GM18511 (cell line): ENCODE data around the gene MPZL2.

Experiments used
- ATAC-seq: cut with Tn5 transposase; IDR thresholded peaks from one replicate; pipeline ENCODE4 v1.9.1; 2021; ENCODE audit warnings: mild to moderate bottlenecking, moderate library complexity; ENCODE audit not compliant: unreplicated experiment

The MPZL2 gene

GRCh38 chr11:118283756-118284350, 19.8 kb upstream of the MPZL2 start:
- no peak for ATAC-seq

DNA sequence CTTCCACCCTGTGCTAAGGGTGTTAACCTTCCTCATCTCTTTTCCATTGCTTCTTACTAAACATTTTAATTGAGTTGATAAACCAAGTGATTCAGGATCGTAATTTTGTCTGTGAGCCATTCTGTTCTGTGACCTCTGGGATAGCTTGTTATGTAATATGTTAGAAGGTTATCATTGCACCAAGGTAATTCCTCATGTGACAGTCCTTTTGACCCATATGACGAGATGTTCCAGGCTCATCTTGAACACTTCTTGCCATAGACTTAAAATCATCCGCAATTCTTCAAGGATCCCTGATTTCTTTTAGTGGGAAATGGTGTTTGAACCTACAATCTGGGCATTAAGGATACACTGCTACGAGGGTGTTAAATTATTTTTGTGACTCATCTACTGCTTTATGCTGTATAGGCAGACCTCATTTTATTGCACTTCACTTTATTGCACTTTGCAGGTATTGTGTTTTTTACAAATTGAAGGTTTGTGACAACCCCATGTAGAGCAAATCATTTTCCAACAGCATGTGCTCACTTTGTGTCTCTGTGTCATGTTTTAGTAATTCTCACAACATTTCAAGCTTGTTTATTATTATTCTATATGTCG, 19.0 kb upstream of the MPZL2 start:
- ATAC-seq: no peak

DNA sequence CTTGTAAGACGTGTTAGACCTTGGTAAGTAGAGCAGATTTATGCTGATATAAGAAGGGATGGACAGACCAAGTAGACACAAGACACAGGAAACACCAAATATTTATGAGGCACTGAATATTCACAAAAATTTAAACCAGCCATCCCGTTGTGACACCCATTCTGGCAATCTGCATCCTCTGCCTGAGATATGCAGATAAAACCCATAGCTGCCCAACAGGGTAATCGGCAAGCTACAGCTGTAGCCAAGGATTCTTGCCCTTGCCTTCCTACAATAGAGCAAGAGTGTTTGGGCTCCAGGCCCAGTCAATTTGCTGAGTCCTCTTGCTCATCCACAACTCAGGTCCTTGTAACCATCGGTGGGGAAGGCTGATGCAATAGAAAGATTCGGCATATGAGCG, 18.5 kb upstream of the MPZL2 start:
- no peak for ATAC-seq

- ATAC-seq: no peak
Measured at GRCh38 chr11:118281284-118281683, 17.2 kb upstream of the MPZL2 start.

DNA sequence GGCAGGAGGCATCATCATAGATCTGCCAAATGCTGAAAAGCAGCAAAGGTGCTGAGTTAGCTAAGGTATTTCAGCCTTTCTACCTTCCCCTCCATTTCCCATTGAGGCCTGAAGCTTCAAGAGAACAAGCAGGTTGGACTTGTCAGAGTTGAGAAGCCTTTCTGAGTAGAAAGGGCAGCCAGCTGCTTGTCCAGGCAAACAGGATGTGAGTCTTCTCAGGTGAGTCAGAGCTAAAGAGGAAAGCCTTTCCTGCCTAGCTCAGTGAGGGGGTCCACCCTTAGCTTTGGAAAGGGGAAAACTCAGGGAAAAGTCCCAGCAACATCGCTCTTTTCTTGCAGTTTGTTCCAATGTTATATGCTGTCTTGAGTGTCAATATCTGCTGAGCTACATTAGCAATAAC, 13.2 kb upstream of the MPZL2 start:
- ATAC-seq: no peak

DNA sequence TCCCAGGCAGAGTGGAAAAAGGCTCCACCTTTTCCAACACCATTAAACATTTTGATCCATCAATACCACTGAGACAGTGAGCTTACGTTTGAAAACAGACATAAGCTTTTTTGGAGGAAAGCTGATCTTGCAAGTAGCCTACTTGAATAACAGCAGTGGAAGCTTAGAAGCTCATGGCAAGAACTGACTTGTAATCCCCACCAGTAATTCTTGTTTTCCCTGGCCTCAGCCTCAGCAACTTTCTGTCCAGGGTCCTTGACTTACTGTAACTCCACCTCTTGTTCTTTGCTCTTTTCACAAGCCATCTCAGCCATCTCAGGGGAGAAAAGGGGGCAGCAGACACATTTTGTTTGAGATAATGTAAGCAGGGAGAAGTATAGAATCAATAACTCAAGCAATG, 12.3 kb upstream of the MPZL2 start:
- no peak for ATAC-seq

DNA sequence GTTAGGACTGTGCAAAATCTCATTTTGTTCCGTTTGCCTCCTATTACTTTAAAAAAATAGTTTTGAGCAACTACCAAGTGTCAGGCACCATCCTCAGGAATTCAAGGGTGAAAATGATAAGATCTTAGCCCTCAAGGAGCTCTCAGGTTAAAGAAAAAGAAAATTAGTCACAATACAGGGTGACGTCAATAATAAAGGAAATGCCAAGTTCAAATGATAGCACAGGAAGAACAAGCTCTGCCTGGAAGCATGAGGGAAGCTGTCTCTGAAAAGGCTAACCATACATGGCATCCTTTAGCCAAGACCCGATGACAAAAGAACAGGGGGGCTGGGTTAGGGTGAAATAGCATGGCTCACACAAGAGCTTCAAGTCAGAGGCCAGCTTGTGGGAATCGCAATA, 11.1 kb upstream of the MPZL2 start:
- no peak for ATAC-seq

DNA sequence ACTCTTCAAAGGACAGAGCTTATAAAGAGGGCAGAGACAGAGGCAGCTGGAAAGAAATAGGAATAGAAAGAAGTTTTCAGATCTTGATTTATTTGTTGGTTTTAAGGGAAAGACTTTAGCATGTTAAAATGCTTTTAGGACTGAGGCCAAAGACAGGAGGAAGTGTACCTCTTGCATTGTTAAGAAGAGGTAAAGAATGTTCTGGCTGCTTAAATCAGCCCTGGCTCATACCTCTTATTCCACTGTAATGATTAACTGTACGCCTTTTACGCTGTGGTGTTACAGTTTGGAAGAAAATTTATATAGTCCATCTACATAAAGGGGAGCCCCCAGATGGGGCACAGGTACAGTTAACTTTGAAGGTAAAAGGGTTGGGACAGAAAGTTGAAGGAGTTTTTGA, 10.1 kb upstream of the MPZL2 start:
- ATAC-seq: no peak

GRCh38 chr11:118272001-118272400, 7.9 kb upstream of the MPZL2 start:
- no peak for ATAC-seq

GRCh38 chr11:118267486-118267885, 3.4 kb upstream of the MPZL2 start:
- no peak for ATAC-seq

DNA sequence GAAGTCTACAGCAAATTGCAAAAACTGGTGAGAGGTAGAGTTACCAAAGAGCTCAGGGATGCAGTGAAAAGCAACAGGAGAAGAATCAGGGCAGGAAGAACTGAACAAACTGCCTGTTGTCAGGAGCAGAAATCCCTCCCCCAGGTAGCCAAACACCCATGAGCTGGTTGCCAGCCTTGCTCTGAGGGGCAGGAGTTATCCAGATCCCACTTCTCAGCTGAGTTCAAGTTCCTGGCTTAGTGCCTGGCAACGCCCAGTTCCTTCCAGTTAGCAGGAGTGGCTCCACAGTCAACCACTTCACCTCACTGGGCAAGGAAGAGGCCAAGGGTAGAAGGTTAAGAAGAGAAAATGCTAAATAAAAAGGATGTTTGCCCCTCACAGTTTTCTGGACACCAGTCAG, 1.9 kb upstream of the MPZL2 start:
- ATAC-seq: no peak

DNA sequence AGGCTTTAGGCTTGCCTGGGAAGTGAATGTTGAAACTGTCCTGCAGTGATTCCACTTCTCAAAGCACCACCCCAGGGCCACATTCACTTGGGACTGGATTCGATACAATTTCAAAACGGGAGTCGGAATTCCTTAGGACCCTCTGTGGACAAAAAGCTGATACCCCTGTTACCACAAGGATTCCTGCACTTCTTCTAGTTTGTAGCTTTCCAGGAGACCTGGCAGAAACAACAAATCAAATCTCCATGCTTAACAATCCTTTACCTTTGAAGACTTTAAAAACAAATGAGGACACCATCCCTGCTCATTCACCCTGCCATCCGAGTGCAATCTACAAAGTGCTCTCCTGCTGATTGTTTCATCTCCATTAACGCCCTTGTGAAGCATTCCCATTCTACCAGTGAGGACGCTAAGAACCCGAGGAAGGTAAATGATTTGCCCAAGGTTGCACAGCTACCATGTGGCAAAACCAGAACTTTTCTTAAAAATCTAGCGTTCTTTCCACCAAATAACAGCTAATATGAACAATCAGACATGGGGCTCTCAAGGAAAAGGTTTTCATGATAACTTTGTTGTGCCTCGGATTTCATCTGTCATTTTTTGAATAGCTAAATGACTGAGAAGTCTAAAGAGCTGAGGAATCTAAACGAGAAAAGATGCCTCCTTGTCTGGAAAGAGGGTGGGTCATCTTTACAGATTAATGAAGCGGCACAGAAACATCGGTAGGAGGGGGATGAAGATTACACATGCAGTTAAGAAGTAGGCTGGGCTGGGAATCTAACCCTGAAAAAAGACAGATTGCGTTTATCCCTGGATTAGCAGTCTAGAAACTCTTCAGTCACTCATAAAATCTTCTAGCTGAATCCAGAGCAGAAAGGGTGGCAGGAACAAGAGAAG, 720 bp upstream of the MPZL2 start:
- ATAC-seq: no peak

DNA sequence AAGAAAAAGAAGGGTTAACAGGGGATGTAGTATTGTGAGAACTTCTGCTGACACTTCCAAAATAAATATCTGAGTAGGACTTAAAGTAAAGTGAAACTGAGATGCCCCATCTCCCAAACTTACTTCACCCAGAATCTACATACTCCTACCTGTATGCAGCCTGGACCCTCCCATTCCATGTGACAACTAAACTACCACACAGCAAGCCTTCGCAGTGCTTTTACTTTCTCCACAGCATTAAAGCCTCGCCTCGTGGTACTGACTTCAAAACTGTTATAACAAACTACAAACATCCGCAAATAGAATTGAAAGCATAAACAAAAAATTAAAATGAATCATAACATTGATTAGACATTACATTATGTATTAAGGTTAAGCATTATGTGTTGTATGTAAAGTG, 985 bp downstream of the MPZL2 start:
- ATAC-seq: no peak

DNA sequence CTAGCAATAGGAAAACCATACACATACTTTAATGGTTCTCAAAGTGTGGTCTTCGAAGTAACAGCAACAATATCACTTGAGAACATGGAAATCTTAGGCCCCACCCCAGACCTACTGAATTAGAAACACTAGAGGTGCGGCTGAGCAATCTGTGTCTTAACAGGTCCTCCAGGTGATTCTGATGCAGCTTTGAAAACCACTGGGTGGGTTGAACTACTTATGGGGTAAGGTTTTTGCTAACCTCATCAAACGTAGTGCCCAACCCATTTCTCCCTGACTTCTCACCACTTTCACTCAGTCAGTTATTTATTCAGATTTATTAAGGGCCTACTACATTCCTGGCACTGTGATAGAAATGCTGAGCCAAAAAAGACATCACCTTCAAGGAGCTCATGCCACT, 3.7 kb downstream of the MPZL2 start:
- ATAC-seq: no peak

GRCh38 chr11:118259138-118259537, 5.0 kb downstream of the MPZL2 start:
- no peak for ATAC-seq

DNA sequence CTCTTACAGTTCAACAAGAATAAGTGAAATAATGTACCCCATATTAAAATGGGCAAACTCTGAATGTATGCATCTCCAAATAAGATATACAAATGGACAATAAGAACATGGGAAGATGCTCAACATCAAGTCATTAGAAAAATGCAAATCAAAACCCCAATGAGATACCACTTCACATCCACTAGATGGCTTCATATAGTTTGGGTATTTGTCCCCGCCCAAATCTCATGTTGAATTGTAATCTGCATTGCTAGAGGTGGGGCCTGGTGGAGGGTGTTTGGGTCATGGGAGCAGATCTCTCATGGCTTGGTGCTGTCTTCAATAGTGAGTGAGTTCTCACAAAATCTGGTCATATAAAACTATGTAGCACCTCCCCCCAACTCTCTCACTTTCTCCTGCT, 5.7 kb downstream of the MPZL2 start:
- no peak for ATAC-seq

GRCh38 chr11:118252688-118253087, 11.4 kb downstream of the MPZL2 start:
- peak; percentile 11 for ATAC-seq

GRCh38 chr11:118251858-118252652, 12.0 kb downstream of the MPZL2 start, which contains the start of gene MPZL3:
Gene MPZL3, minus strand, starts transcription at chr11:118252365. Its CDS starts 71 bp downstream, at chr11:118252294.
- ATAC-seq: peak; percentile 87

DNA sequence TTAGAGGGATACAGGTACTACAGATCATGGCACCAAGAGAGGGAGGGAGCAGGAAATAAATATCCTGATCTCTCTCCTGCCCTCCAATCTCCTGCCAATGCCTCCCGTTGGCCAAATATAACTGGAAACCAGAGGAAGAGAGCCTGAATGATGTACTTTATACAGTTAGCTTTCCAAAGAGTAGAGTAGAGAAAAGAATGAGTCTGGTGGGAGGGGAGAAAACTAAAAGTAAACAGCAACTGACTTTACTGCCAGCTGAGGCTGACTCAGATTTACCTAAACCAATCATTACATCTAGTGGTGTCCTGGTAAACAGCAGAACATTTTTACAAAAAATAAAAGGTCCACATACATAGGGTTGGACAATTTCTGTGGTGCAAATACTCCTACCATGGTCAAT, 17.1 kb downstream of the MPZL2 start:
- ATAC-seq: no peak

DNA sequence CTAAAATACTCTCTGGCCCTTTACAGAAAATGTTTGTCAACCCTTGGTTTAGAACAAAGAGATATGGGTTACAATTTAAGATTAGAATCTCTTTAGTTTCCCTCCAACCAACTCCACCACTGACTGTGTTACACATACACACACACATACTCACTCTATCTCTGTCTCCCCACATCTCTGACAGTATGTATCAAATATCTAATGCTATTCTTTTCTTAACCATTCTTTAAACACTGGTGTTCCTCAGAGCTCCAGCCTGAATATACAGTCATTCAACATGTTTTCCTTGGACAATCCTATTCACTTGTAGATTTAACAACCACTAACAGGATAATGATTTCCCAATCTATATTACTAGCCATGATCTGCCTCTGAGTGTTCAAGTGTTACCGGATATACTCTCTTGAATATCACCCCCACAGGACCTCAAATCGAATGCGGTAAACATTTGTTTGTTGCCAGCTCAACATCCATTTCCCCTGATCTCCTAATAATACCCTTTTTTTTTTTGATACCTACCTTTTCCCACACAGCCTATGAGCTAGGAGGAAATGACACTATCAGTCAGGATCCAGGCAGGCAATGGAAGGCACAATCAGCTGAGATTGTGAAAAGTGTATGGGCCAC, 18.0 kb downstream of the MPZL2 start:
- no peak for ATAC-seq
